HT1080 (cell line): ENCODE measurements around the gene DIDO1. TPM values are rescaled to one million over a fixed set of nuclear protein-coding genes. Genes with fewer than 3 reads are reported as not detected.

ENCODE experiments used
- DNase-seq: peaks from one replicate; pipeline ENCODE4 v3.0.0-alpha.2; 2015; ENCODE audit warnings: low read depth
- total RNA-seq: library from RNA; depleted of rRNA; stranded (reverse); fragments of >200 nt; shearing (Covaris generic); gene quantifications from 2 replicates; pipeline ENCODE4 v1.2.3, GENCODE V29; 2014

DIDO1 gene
- total RNA-seq, 1 experiment from 2014 or later: 31.1 TPM

- no peak for DNase-seq
These were observed 14.5 kb downstream of the DIDO1 start for GRCh38 chr20:62911701-62912280.

- DNase-seq: no peak
These were observed 15.4 kb downstream of the DIDO1 start for GRCh38 chr20:62910777-62911497.

- no peak for DNase-seq
These were observed 16.0 kb downstream of the DIDO1 start for GRCh38 chr20:62910217-62910766.

GRCh38 chr20:62908971-62909791, 17.1 kb downstream of the DIDO1 start:
- DNase-seq: no peak

- no peak for DNase-seq
These were observed 18.7 kb downstream of the DIDO1 start for GRCh38 chr20:62907384-62908317.

GRCh38 chr20:62906647-62907375, 19.5 kb downstream of the DIDO1 start:
- no peak for DNase-seq

- DNase-seq: no peak
These were observed 20.1 kb downstream of the DIDO1 start for GRCh38 chr20:62906209-62906608.

GRCh38 chr20:62905536-62906117, 20.7 kb downstream of the DIDO1 start:
- no peak for DNase-seq

- peak; percentile 70 for DNase-seq
These were observed 23.2 kb downstream of the DIDO1 start for GRCh38 chr20:62902926-62903615.

GRCh38 chr20:62901891-62902290, 24.4 kb downstream of the DIDO1 start:
- DNase-seq: no peak

- no peak for DNase-seq
These were observed 25.4 kb downstream of the DIDO1 start for GRCh38 chr20:62900692-62901584.

- peak; percentile 56 for DNase-seq
These were observed 26.1 kb downstream of the DIDO1 start for GRCh38 chr20:62900052-62900691.

- DNase-seq: no peak
These were observed 26.7 kb downstream of the DIDO1 start for GRCh38 chr20:62899633-62900051.

GRCh38 chr20:62898970-62899632, 27.2 kb downstream of the DIDO1 start:
- DNase-seq: no peak

- no peak for DNase-seq
These were observed 28.0 kb downstream of the DIDO1 start for GRCh38 chr20:62898093-62898964.

GRCh38 chr20:62897666-62898065, 28.6 kb downstream of the DIDO1 start:
- DNase-seq: no peak
